A549 (cell line): Measurements from ENCODE around the gene OR10D3. TPM values are rescaled to one million over a fixed set of nuclear protein-coding genes. Genes with fewer than 3 reads are reported as not detected.
A peak's percentile ranks its signal among the peaks of the same experiment; 100 is the strongest.

ENCODE experiments used
- ATAC-seq, 2 experiments: fragments of 200-7000 bp in 1 of 2; fragments of >200 bp in 1 of 2; cut with Nextera tagmentation in 1 of 2; cut with Tn5 transposase in 1 of 2; 3 replicates each; pipeline versions ENCODE4 v1.8.0 to v1.9.1; 2018 to 2020; ENCODE audit warnings: mild to moderate bottlenecking in 1 of 2, moderate library complexity in 1 of 2
- CTCF ChIA-PET: fragments of 300-600 bp; sonication (Branson Sonifier 250); formaldehyde crosslinking; extraction: SDS; loops from one replicate; lab custom pipeline; 2021; ENCODE audit warnings: antibody characterized with exemption, inconsistent platforms; lab: Yijun Ruan, JAX
- POLR2A ChIA-PET: fragments of 350-600 bp; formaldehyde crosslinking; extraction: SDS; loops from one replicate; lab custom pipeline; 2021; ENCODE audit warnings: antibody characterized with exemption, inconsistent platforms; lab: Yijun Ruan, JAX
- DNase-seq, 2 experiments: peaks; one replicate each; pipeline versions ENCODE4 v3.0.0 to v3.0.0-alpha.2; 2011 to 2016; ENCODE audit warnings: low read depth in 1 of 2, low spot score in 1 of 2
- FAIRE-seq: peaks from 2 replicates; lab custom pipeline; 2011; peaks lifted over from hg19 to GRCh38; lab: Jason Lieb, UNC
- H3K27ac ChIP-seq, 2 experiments: fragments of >200 bp; sonication (Bioruptor Twin); formaldehyde crosslinking; 3 replicates each; pipeline ENCODE4 v1.5.1; 2016 to 2017
- H3K4me1 ChIP-seq: fragments of >200 bp; sonication (Bioruptor Twin); formaldehyde crosslinking; 3 replicates; pipeline ENCODE4 v1.6.1; 2016
- H3K4me2 ChIP-seq: fragments of >200 bp; sonication (Bioruptor Twin); formaldehyde crosslinking; 3 replicates; pipeline ENCODE4 v1.6.1; 2016
- H3K4me3 ChIP-seq: fragments of >200 bp; sonication (Bioruptor Twin); formaldehyde crosslinking; 3 replicates; pipeline ENCODE4 v1.5.1; 2016
- H3K9me3 ChIP-seq: fragments of >200 bp; sonication (Bioruptor Twin); formaldehyde crosslinking; 3 replicates; pipeline ENCODE4 v1.6.1; 2016
- ATOH8 ChIP-seq: fragments of 250-450 bp; sonication (Bioruptor Pico); IDR thresholded peaks from 2 replicates; pipeline ENCODE4 v1.5.0; 2020; ENCODE audit warnings: low read depth, mild to moderate bottlenecking, moderate library complexity
- CHD4 ChIP-seq: fragments of 200-600 bp; sonication (generic); IDR thresholded peaks from 2 replicates; pipeline ENCODE4 v1.6.1; 2016; ENCODE audit warnings: antibody characterized with exemption, mild to moderate bottlenecking, borderline replicate concordance
- CTCF ChIP-seq: fragments of >200 bp; sonication (Bioruptor Twin); formaldehyde crosslinking; IDR thresholded peaks from 3 replicates; pipeline ENCODE4 v1.5.1; 2016
- FOSB ChIP-seq: fragments of 250-450 bp; sonication (Bioruptor Pico); IDR thresholded peaks from 2 replicates; pipeline ENCODE4 v1.5.0; 2020; ENCODE audit warnings: mild to moderate bottlenecking, moderate library complexity
- HEYL ChIP-seq: fragments of 250-450 bp; sonication (Bioruptor Pico); IDR thresholded peaks from 2 replicates; pipeline ENCODE4 v1.8.0; 2021; ENCODE audit warnings: mild to moderate bottlenecking, moderate library complexity
- HMGXB4 ChIP-seq: fragments of 250-450 bp; sonication (Bioruptor Pico); IDR thresholded peaks from 2 replicates; pipeline ENCODE4 v1.5.0; 2021; ENCODE audit warnings: mild to moderate bottlenecking, moderate library complexity, borderline replicate concordance
- HOXA7 ChIP-seq: fragments of 250-450 bp; sonication (Bioruptor Pico); IDR thresholded peaks from 2 replicates; pipeline ENCODE4 v1.5.0; 2020; ENCODE audit warnings: mild to moderate bottlenecking, moderate library complexity
- HOXB13 ChIP-seq: fragments of 250-450 bp; sonication (Bioruptor Pico); IDR thresholded peaks from 2 replicates; pipeline ENCODE4 v1.5.0; 2020; ENCODE audit warnings: low read depth, mild to moderate bottlenecking, moderate library complexity
- HOXB5 ChIP-seq: fragments of 250-450 bp; sonication (Bioruptor Pico); IDR thresholded peaks from 2 replicates; pipeline ENCODE4 v1.5.0; 2020; ENCODE audit warnings: mild to moderate bottlenecking, moderate library complexity
- KDM1A ChIP-seq: fragments of 200-600 bp; sonication (generic); IDR thresholded peaks from 2 replicates; pipeline ENCODE4 v1.6.1; 2016; ENCODE audit warnings: low read depth, mild to moderate bottlenecking
- KDM5A ChIP-seq: fragments of 200-600 bp; sonication (generic); IDR thresholded peaks from 2 replicates; pipeline ENCODE4 v1.6.1; 2016; ENCODE audit warnings: antibody characterized with exemption, mild to moderate bottlenecking
- MAFK ChIP-seq: fragments of 450-650 bp; IDR thresholded peaks from 2 replicates; pipeline ENCODE4 v1.6.1; 2014; ENCODE audit not compliant: partially characterized antibody
- MAX ChIP-seq: IDR thresholded peaks from 2 replicates; pipeline ENCODE4 v1.6.1; 2012
- MYC ChIP-seq: IDR thresholded peaks from 2 replicates; pipeline ENCODE4 v1.6.1; 2012; ENCODE audit warnings: mild to moderate bottlenecking, inconsistent platforms, low read length, improper control_type of control experiment, borderline replicate concordance
- NPAS2 ChIP-seq: fragments of 250-450 bp; sonication (Bioruptor Pico); IDR thresholded peaks from 2 replicates; pipeline ENCODE4 v1.8.0; 2022; ENCODE audit warnings: mild to moderate bottlenecking, moderate library complexity, borderline replicate concordance
- PHF8 ChIP-seq: fragments of 200-600 bp; sonication (generic); IDR thresholded peaks from 2 replicates; pipeline ENCODE4 v1.6.1; 2016; ENCODE audit warnings: low read depth, mild to moderate bottlenecking, antibody characterized with exemption, moderate library complexity, borderline replicate concordance
- RAD21 ChIP-seq, 2 experiments: fragments of >200 bp in 1 of 2; sonication (Bioruptor Twin) in 1 of 2; formaldehyde crosslinking in 1 of 2; IDR thresholded peaks in 1 of 2; conservative IDR thresholded peaks in 1 of 2; 2 replicates in 1 of 2; 3 replicates in 1 of 2; pipeline ENCODE4 v1.6.1; 2012 to 2018; ENCODE audit warnings: inconsistent platforms in 1 of 2
- RARB ChIP-seq: fragments of 250-450 bp; sonication (Bioruptor Pico); IDR thresholded peaks from 2 replicates; pipeline ENCODE4 v1.8.0; 2021; ENCODE audit warnings: mild to moderate bottlenecking, moderate library complexity
- RNF2 ChIP-seq: fragments of 200-600 bp; sonication (generic); IDR thresholded peaks from 2 replicates; pipeline ENCODE4 v1.6.1; 2016; ENCODE audit warnings: low read depth, mild to moderate bottlenecking, antibody characterized with exemption, moderate library complexity, borderline replicate concordance
- SMC3 ChIP-seq: fragments of >200 bp; sonication (Bioruptor Twin); formaldehyde crosslinking; IDR thresholded peaks from 3 replicates; pipeline ENCODE4 v1.6.1; 2018; ENCODE audit warnings: inconsistent platforms
- SREBF2 ChIP-seq: fragments of 450-650 bp; IDR thresholded peaks from 2 replicates; pipeline ENCODE4 v1.6.1; 2014; ENCODE audit warnings: mild to moderate bottlenecking, moderate library complexity
- ZC3H11A ChIP-seq: fragments of 450-650 bp; IDR thresholded peaks from 2 replicates; pipeline ENCODE4 v1.6.1; 2014; ENCODE audit warnings: antibody characterized with exemption, mild to moderate bottlenecking
- WGBS: methylation state at CpG from one replicate; pipeline ENCODE4 v1.1.6; 2017; ENCODE audit errors: missing lambda C conversion rate; 5-methylcytosine and 5-hydroxymethylcytosine counted together
- polyA plus RNA-seq, 4 experiments: library from polyadenylated mRNA; depleted of rRNA in 3 of 4; stranded (reverse); fragments of >200 nt; fragmentation: RNase III in 1 of 4; extraction: RNeasy Plus Mini Kit Qiagen cat#74134 plus additional on column Dnase treatment in 1 of 4; gene quantifications; 2 replicates in 3 of 4; 3 replicates in 1 of 4; pipeline ENCODE4 v1.2.3, GENCODE V29; 2011 to 2017

Gene OR10D3
- polyA plus RNA-seq, 2 of the 4 experiments (the other 2 are of a cell fraction) = not detected

GRCh38 chr11:124195189-124195734 lies 12.1 kb downstream of the OR10D3 start:
- Histone ChIP-seq H3K27ac (no peak overlapping the region), H3K4me2 (no peak overlapping the region), H3K4me3 (no peak overlapping the region), H3K9me3 (no peaks in the 10 kb centered on the region), H3K4me1 (no peaks in the 10 kb centered on the region)
- ChIA-PET POLR2A (no interaction called here), CTCF (interaction anchor here (0.8 to 3.1 kb wide), 5 partner anchors 37 to 126 kb away, joined by 3 to 9 read pairs (median 3); partner anchors contain the start of gene VWA5A)
- 2% methylated on average over 4 of the region's 4 CpGs for WGBS
- TF ChIP-seq RARB (CRISPR knock-in tag) = no peak
- peak; percentile 55 to 57; a peak in 4 of 5 replicates for TF ChIP-seq RAD21 (conservative IDR thresholded peaks at IDR 0.05 in 1 of 2, IDR thresholded peaks at IDR 0.05 in 1 of 2)
- no peak for TF ChIP-seq HOXA7 (CRISPR knock-in tag)
- TF ChIP-seq KDM1A = no peak
- TF ChIP-seq NPAS2 (CRISPR knock-in tag) = no peak
- TF ChIP-seq SMC3 = peak; percentile 51; the same call in 2 of the 3 replicates
- TF ChIP-seq HEYL (CRISPR knock-in tag) = no peak
- peak; percentile 47 for TF ChIP-seq CTCF
- ATAC-seq = peak; percentile 81 to 93; a peak in 5 of 6 replicates
- no peak for FAIRE-seq
- DNase-seq = peak; percentile 18 to 54

GRCh38 chr11:124197999-124198398 lies 14.9 kb downstream of the OR10D3 start:
- TF ChIP-seq HOXB5 (CRISPR knock-in tag) = no peak
- no peak for TF ChIP-seq ATOH8 (CRISPR knock-in tag)
- TF ChIP-seq HMGXB4 = no peak
- no peak for TF ChIP-seq CHD4
- TF ChIP-seq FOSB (CRISPR knock-in tag) = no peak
- TF ChIP-seq MYC = no peak
- TF ChIP-seq ZC3H11A = no peak
- no peak for TF ChIP-seq SREBF2
- no peak for TF ChIP-seq PHF8
- TF ChIP-seq MAFK = no peak
- no peak for TF ChIP-seq RNF2
- no peak for TF ChIP-seq KDM5A
- TF ChIP-seq HOXB13 (CRISPR knock-in tag) = no peak
- TF ChIP-seq SMC3 = no peak
- no peak for TF ChIP-seq MAX
- POLR2A ChIA-PET = no interaction called here
- no peak overlapping the region for H3K27ac ChIP-seq
- no peaks in the 10 kb centered on the region for H3K4me1 ChIP-seq
- FAIRE-seq = no peak
- H3K4me3 ChIP-seq = no peak overlapping the region
- DNase-seq = no peak
- ATAC-seq = no peak
- CTCF ChIA-PET = interaction anchor here (1.6 kb wide), 1 partner anchor 129 kb away, joined by 5 read pairs; no protein-coding TSS in a partner anchor
- 5% methylated on average over 2 of the region's 2 CpGs for WGBS
- H3K4me2 ChIP-seq = no peak overlapping the region
- H3K9me3 ChIP-seq = no peaks in the 10 kb centered on the region
